DMS114 treated with DMSO at 0.1 percent for 48 hours (cell line): ENCODE measurements around the gene PNPLA4.

Source experiments
- DNase-seq: peaks from one replicate; lab custom pipeline; 2025; ENCODE audit not compliant: unreplicated experiment; lab: John Stamatoyannopoulos, UW

The PNPLA4 gene, protein sequence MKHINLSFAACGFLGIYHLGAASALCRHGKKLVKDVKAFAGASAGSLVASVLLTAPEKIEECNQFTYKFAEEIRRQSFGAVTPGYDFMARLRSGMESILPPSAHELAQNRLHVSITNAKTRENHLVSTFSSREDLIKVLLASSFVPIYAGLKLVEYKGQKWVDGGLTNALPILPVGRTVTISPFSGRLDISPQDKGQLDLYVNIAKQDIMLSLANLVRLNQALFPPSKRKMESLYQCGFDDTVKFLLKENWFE

DNA sequence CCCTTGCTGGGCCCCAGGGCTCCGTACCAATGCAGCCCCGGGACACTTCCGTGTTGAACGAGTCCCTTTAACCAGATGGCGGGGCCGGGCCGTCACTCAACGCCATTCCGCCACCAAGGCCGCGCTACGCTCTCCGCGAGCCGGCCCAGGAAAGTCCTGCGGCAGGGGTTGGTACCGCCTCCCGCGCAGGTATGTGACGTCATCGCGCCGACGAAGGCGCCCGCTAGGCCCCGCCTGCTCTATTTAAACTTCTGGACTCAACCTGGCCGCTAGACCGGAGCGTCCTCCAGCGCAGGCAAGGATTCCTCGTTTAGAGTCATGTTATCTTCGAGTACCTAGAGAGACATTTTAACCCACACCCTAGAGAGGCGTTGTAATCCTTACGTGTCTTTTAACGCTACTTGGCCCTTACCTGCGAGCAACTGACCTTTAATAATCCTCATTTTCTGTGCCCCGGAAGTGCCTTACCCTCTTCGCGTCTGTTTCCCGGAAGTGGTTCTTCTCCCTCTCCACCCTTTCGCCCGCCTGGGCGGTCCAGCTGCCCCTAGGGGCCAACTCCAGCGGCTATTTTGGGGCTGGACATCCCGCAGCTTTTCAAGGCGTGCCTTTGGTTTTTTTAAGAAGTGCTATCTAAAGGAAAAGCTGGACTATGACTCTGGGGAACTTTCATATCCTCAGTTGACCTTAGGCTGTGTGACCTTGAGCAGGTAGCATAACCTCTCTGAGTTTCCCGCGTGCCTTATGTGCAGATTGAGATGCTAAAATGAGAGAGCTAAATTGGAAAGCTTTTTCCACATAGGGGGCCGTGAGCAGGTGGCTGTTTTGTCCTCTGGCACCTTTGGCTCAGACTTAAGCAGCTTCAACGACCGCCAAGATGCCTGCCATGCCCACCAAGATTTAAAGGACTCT lies at the start of gene PNPLA4:
PNPLA4 (minus strand) TSS at position 155 of the 909 bp plus-strand sequence. CDS start 1,294 bp downstream, outside the sequence.
- peak; percentile 60 for DNase-seq

- no peak for DNase-seq
Measured at GRCh38 chrX:7972586-7972985, 45.4 kb upstream of the PNPLA4 start.

- no peak for DNase-seq
Measured at GRCh38 chrX:7970428-7970827, 43.2 kb upstream of the PNPLA4 start.

GRCh38 chrX:7965436-7965835 lies 38.2 kb upstream of the PNPLA4 start:
- DNase-seq: no peak

DNA sequence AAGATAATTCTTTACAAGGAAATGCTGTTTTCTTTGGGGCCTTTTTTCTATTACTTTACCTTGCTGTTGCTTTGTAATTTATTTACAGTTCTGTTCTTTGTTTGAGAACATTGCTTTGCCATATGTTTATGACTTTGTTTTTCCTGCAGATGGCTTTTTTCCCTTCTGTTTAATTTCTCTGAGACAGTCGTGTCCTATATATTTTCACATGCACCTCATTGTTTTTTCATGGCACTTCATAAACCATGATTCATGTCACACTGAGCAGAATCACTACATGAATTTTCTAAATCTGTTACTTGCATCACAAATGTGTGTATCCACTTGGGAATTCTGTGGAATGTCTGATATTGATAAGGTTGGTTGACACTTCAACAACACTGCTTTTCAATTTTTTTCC lies 33.0 kb upstream of the PNPLA4 start:
- DNase-seq: no peak

DNA sequence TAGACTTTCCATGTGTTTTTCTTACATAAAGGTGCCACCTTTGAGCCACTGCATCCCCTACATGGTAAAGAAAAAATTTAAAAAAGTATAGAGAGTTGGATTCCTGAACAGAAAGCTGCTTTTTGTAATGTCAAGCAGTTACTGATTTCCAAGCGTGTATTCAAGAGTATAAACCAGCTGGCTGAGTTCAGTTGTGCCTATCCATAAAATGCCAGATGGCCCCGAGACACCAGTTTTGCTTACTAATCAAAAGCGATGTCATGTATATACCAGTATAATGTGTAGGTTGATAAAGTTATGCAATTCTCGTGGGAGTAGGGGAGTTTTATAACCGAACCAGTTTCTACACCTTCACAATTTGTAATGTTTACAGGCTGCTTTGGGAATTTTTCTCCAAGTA lies 26.2 kb upstream of the PNPLA4 start:
- DNase-seq: no peak

GRCh38 chrX:7950865-7951264 lies 23.7 kb upstream of the PNPLA4 start:
- DNase-seq: no peak

- DNase-seq: no peak
Measured at GRCh38 chrX:7948483-7948882, 21.3 kb upstream of the PNPLA4 start.

DNA sequence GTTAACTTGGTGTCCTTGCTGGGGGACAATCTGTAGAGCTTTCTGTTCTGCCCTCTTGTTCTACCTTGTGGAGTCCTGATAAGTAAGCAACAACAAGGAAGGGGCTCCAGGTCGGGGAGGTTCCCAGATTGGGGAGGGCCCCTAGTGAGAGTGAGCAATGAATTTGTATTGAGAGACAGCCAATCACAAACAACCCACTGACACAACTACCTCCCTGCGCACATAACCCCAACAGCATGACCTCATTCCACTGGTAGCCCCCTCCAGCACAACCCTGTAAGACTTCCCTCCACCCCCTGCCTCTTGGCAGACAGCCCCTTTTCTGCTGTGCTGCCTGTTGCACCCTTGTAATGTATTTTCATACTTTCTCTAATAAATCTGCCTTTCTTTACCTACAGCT lies 19.7 kb upstream of the PNPLA4 start:
- DNase-seq: no peak

GRCh38 chrX:7943600-7944245 lies 16.5 kb upstream of the PNPLA4 start:
- DNase-seq: no peak

GRCh38 chrX:7941390-7942042 lies 14.3 kb upstream of the PNPLA4 start:
- DNase-seq: no peak

- DNase-seq: no peak
Measured at GRCh38 chrX:7934026-7934425, 6.8 kb upstream of the PNPLA4 start.

- no peak for DNase-seq
Measured at GRCh38 chrX:7926914-7927258, 327 bp downstream of the PNPLA4 start.

GRCh38 chrX:7926501-7926900 lies 712 bp downstream of the PNPLA4 start:
- no peak for DNase-seq

DNA sequence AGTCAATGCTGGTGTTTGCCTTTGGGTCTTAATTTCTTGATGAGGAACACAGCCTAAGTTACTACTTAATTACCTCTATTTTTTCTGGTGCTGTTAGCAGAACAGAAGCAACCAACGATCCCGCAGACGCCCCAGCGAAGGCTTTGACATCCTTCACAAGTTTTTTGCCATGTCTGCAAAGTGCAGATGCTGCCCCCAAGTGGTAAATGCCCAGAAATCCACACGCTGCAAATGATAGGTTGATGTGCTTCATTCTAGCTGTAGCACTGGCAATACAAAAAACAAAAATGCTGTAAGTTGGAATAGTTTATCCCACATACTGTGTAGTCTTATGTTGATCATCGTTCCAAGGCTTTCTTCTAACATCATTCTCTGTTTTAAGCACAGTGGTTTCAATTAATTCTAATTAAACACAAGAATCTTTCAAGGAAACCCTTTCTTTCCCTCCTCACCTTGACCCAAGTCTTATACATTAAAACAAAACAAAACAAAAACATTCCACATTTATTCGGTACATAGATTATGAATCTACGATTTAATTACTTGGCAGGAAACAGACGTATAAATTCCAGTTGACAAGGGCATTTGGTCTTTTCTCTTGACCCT lies 1.2 kb downstream of the PNPLA4 start:
- peak; percentile 40 for DNase-seq

GRCh38 chrX:7921750-7922149 lies 5.5 kb downstream of the PNPLA4 start:
- DNase-seq: no peak

- DNase-seq: no peak
Measured at GRCh38 chrX:7908821-7909220, 18.4 kb downstream of the PNPLA4 start.

- no peak for DNase-seq
Measured at GRCh38 chrX:7904562-7904961, 22.7 kb downstream of the PNPLA4 start.

GRCh38 chrX:7891928-7892327 lies 35.3 kb downstream of the PNPLA4 start:
- no peak for DNase-seq

GRCh38 chrX:7889680-7890079 lies 37.5 kb downstream of the PNPLA4 start:
- no peak for DNase-seq

- DNase-seq: no peak
Measured at GRCh38 chrX:7889135-7889534, 38.1 kb downstream of the PNPLA4 start.
